Astrocyte (in vitro differentiated cells and primary cell): ENCODE results near the gene NDUFC2.

Experiments
- EZH2 ChIP-seq: IDR thresholded peaks from 2 replicates; pipeline ENCODE4 v1.6.1; 2012; ENCODE audit warnings: mild to moderate bottlenecking, low read length, inconsistent platforms; ENCODE audit not compliant: insufficient read depth
- TF ChIP-seq, protein P1 (sequence below): IDR thresholded peaks from 2 replicates; pipeline ENCODE4 v1.5.1; 2011; ENCODE audit warnings: low read depth, mild to moderate bottlenecking, inconsistent platforms, low read length, moderate library complexity; ENCODE audit not compliant: insufficient read depth

DNA sequence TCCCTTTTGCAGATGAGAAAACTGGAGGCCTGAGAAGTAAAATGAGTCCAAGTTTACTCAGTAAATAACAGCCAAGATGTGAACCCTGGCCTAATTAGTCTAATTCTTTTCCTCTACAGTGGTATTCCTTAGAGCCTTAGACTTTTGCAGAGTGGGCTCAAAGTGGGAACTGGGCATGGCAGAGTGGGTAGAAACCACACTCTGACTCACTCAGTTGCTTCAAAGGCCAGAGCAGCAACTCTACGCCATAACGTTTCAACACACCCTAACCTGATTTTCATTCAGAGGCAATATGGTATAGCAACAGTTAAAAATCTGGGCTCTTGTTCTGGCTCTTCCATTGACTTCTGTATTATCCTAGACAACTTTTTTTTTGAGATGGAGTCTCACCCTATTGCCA lies 13.2 kb downstream of the NDUFC2 start:
- TF ChIP-seq, protein P1, sequence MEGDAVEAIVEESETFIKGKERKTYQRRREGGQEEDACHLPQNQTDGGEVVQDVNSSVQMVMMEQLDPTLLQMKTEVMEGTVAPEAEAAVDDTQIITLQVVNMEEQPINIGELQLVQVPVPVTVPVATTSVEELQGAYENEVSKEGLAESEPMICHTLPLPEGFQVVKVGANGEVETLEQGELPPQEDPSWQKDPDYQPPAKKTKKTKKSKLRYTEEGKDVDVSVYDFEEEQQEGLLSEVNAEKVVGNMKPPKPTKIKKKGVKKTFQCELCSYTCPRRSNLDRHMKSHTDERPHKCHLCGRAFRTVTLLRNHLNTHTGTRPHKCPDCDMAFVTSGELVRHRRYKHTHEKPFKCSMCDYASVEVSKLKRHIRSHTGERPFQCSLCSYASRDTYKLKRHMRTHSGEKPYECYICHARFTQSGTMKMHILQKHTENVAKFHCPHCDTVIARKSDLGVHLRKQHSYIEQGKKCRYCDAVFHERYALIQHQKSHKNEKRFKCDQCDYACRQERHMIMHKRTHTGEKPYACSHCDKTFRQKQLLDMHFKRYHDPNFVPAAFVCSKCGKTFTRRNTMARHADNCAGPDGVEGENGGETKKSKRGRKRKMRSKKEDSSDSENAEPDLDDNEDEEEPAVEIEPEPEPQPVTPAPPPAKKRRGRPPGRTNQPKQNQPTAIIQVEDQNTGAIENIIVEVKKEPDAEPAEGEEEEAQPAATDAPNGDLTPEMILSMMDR = no peak
- no peak for TF ChIP-seq EZH2
